Fibroblast of lung (primary cell): Measurements from ENCODE around the gene GJD3. TPM values are rescaled to one million over a fixed set of nuclear protein-coding genes. Genes with fewer than 3 reads are reported as not detected.
"Not testable (repeated sequence)": the region's sequence is repeated elsewhere in the genome, so short reads cannot be mapped to it uniquely, and the experiment has no call there.

Experiments
- DNase-seq, 2 donors: peaks; one replicate each; pipeline versions ENCODE4 v3.0.0 to v3.0.0-alpha.2; 2010; ENCODE audit warnings: low read depth in 2 of 2
- H2AFZ ChIP-seq: 2 replicates; pipeline ENCODE4 v1.5.1; 2012; ENCODE audit warnings: low read length, control low read depth, inconsistent platforms
- H3K27ac ChIP-seq: 2 replicates; pipeline ENCODE4 v1.5.1; 2011; ENCODE audit warnings: low read length, control low read depth; ENCODE audit not compliant: insufficient read depth
- H3K27me3 ChIP-seq: 2 replicates; pipeline ENCODE4 v1.5.1; 2011; ENCODE audit warnings: mild to moderate bottlenecking, low read length; ENCODE audit not compliant: control insufficient read depth, insufficient read depth
- H3K36me3 ChIP-seq: 2 replicates; pipeline ENCODE4 v1.5.1; 2011; ENCODE audit warnings: low read length; ENCODE audit not compliant: control insufficient read depth, insufficient read depth
- H3K4me1 ChIP-seq: 2 replicates; pipeline ENCODE4 v1.5.1; 2011; ENCODE audit warnings: low read length; ENCODE audit not compliant: control insufficient read depth, insufficient read depth; ENCODE audit errors: extremely low read depth
- H3K4me2 ChIP-seq: 2 replicates; pipeline ENCODE4 v1.5.1; 2011; ENCODE audit warnings: low read length, control low read depth; ENCODE audit not compliant: insufficient read depth; ENCODE audit errors: extremely low read depth
- H3K4me3 ChIP-seq, 4 experiments: fragments of 200-600 bp in 1 of 4; sonication (generic) in 1 of 4; replicated peaks in 1 of 4; 2 replicates each; pipeline ENCODE4 v1.5.1; 2011 to 2016; ENCODE audit warnings: low read length in 4 of 4, low read depth in 3 of 4, mild to moderate bottlenecking in 3 of 4, control low read depth in 2 of 4, inconsistent platforms in 1 of 4, mixed read lengths in 1 of 4; ENCODE audit not compliant: insufficient read depth in 1 of 4; ENCODE audit errors: control extremely low read depth in 1 of 4
- H3K79me2 ChIP-seq: 2 replicates; pipeline ENCODE4 v1.5.1; 2012; ENCODE audit warnings: mild to moderate bottlenecking, low read length, inconsistent platforms; ENCODE audit not compliant: control insufficient read depth, insufficient read depth
- H3K9ac ChIP-seq: 2 replicates; pipeline ENCODE4 v1.5.1; 2011; ENCODE audit warnings: mild to moderate bottlenecking, low read length, control low read depth; ENCODE audit not compliant: insufficient read depth
- H3K9me3 ChIP-seq: 2 replicates; pipeline ENCODE4 v1.5.1; 2012; ENCODE audit warnings: low read depth, low read length; ENCODE audit not compliant: control insufficient read depth, insufficient read depth
- H4K20me1 ChIP-seq: 2 replicates; pipeline ENCODE4 v1.5.1; 2011; ENCODE audit warnings: low read length; ENCODE audit not compliant: control insufficient read depth, insufficient read depth; ENCODE audit errors: extremely low read depth
- EZH2 ChIP-seq: IDR thresholded peaks from 2 replicates; pipeline ENCODE4 v1.5.1; 2012; ENCODE audit warnings: low read length, control low read depth, mild to moderate bottlenecking; ENCODE audit errors: missing control alignments
- polyA plus RNA-seq, 2 donors: library from polyadenylated mRNA; depleted of rRNA in 1 of 2; stranded (reverse) in 1 of 2; unstranded in 1 of 2; fragments of >200 nt; gene quantifications; 2 replicates each; pipeline ENCODE4 v1.2.1, GENCODE V29; 2011 to 2012; ENCODE audit warnings: missing spikeins in 1 of 2
- total RNA-seq: library from RNA; depleted of rRNA; stranded (reverse); fragments of >200 nt; gene quantifications from 2 replicates; pipeline ENCODE4 v1.2.1, GENCODE V29; 2014
- TF ChIP-seq, protein P1 (sequence below), 2 donors: IDR thresholded peaks in 1 of 2; conservative IDR thresholded peaks in 1 of 2; 1 replicate in 1 of 2; 2 replicates in 1 of 2; pipeline ENCODE4 v1.5.1; 2011 to 2012; ENCODE audit warnings: low read length in 2 of 2, control low read depth in 1 of 2, inconsistent platforms in 1 of 2, low read depth in 1 of 2, mild to moderate bottlenecking in 1 of 2

The GJD3 gene
- total and polyA plus RNA-seq, 2 donors (not counting 1 experiment from before 2014, with no cell fraction given) = 0.99 to 4.3 TPM

- Histone ChIP-seq H3K9ac (no peak overlapping the region), H2AFZ (no peak overlapping the region), H3K4me1 (no peaks in the 10 kb centered on the region), H3K4me2 (no peak overlapping the region), H3K36me3 (peaks cover 7% of the 10 kb centered on the region), H4K20me1 (no peaks in the 10 kb centered on the region), H3K27me3 (no peaks in the 10 kb centered on the region), H3K9me3 (no peaks in the 10 kb centered on the region), H3K27ac (no peak overlapping the region), H3K4me3 (no peak overlapping the region), H3K79me2 (no peaks in the 10 kb centered on the region)
- DNase-seq = peak; percentile 52 to 84
- TF ChIP-seq, protein P1, sequence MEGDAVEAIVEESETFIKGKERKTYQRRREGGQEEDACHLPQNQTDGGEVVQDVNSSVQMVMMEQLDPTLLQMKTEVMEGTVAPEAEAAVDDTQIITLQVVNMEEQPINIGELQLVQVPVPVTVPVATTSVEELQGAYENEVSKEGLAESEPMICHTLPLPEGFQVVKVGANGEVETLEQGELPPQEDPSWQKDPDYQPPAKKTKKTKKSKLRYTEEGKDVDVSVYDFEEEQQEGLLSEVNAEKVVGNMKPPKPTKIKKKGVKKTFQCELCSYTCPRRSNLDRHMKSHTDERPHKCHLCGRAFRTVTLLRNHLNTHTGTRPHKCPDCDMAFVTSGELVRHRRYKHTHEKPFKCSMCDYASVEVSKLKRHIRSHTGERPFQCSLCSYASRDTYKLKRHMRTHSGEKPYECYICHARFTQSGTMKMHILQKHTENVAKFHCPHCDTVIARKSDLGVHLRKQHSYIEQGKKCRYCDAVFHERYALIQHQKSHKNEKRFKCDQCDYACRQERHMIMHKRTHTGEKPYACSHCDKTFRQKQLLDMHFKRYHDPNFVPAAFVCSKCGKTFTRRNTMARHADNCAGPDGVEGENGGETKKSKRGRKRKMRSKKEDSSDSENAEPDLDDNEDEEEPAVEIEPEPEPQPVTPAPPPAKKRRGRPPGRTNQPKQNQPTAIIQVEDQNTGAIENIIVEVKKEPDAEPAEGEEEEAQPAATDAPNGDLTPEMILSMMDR (conservative IDR thresholded peaks at IDR 0.05 in 1 of 2, IDR thresholded peaks at IDR 0.05 in 1 of 2; ENCODE audit: low read depth in 1 of 2, low read length in 2 of 2) = peak; percentile 48 to 58
- no peak for TF ChIP-seq EZH2
Measured at GRCh38 chr17:40399185-40399584, 34.6 kb upstream of the GJD3 start.

DNA sequence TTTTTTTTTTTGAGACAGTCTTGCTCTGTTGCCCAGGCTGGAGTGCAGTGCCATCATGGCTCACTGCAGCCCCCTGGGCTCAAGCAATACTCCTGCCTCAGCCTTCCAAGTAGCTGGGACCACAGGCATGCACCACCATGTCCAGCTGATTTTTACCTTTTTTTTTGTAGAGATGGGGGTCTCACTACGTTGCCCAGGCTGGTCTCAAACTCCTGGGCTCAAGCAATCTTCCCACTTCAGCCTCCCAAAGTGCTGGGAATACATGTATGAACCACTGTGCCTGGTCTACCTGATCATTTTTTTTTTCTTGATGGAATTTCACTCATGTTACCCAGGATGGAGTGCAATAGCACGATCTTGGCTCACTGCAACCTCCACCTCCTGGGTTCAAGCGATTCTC, 22.0 kb upstream of the GJD3 start:
- not testable (repeated sequence) for DNase-seq, H2AFZ ChIP-seq, H3K4me3 ChIP-seq, H4K20me1 ChIP-seq, H3K79me2 ChIP-seq, H3K9me3 ChIP-seq, H3K27ac ChIP-seq, H3K36me3 ChIP-seq, H3K4me1 ChIP-seq, H3K9ac ChIP-seq, H3K27me3 ChIP-seq, H3K4me2 ChIP-seq

DNA sequence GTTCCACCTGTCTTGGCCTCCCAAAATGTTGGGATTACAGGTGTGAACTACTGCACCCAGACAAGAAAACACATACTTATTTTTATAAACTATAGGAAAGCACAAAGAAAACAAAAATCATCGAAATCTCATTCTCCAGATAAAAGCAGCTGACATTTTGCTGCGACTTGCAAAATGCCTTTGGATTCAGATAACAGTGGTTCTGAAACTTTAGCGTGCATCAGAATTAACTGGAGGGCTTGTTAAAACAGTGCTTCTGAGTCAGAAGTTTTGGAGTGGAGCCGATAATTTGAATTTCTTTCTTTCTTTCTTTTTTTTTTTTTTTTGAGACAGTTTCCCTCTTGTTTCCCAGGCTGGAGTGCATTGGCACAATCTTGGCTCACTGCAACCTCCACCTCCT, 17.7 kb upstream of the GJD3 start:
- DNase-seq = peak in 1 of 2 donors; percentile 14
- Histone ChIP-seq H4K20me1 (no peaks in the 10 kb centered on the region), H3K9ac (no peak overlapping the region), H3K9me3 (no peaks in the 10 kb centered on the region), H3K4me1 (no peaks in the 10 kb centered on the region), H2AFZ (no peak overlapping the region), H3K79me2 (no peaks in the 10 kb centered on the region), H3K4me2 (no peak overlapping the region), H3K4me3 (no peak overlapping the region), H3K27ac (no peak overlapping the region), H3K36me3 (no peaks in the 10 kb centered on the region), H3K27me3 (no peaks in the 10 kb centered on the region)
- TF ChIP-seq, protein P1 (conservative IDR thresholded peaks at IDR 0.05 in 1 of 2, IDR thresholded peaks at IDR 0.05 in 1 of 2; ENCODE audit: low read depth in 1 of 2, low read length in 2 of 2) = no peak
- no peak for TF ChIP-seq EZH2
